IMR-90 (cell line): ENCODE data around the gene SLC25A21. TPM values are rescaled to one million over a fixed set of nuclear protein-coding genes. Genes with fewer than 3 reads are reported as not detected.

ENCODE experiments used
- ATAC-seq: fragments of 200-7000 bp; cut with Tn5 transposase; 2 replicates; pipeline ENCODE4 v1.9.1; 2020; ENCODE audit warnings: low read depth, mild to moderate bottlenecking, moderate library complexity
- BruUV-seq: library from RNA; stranded (reverse); fragments of 400-500 nt; replicated peaks from 2 replicates; lab custom pipeline; 2021; lab: Mats Ljungman, UMichigan
- CTCF ChIA-PET: fragments of 300-600 bp; formaldehyde crosslinking; extraction: SDS; loops from one replicate; lab custom pipeline; 2021; ENCODE audit warnings: antibody characterized with exemption; lab: Yijun Ruan, JAX
- POLR2A ChIA-PET: fragments of 300-600 bp; sonication (Branson Sonifier 250); formaldehyde crosslinking; loops from one replicate; lab custom pipeline; 2022; ENCODE audit warnings: antibody characterized with exemption; ENCODE audit not compliant: unreplicated experiment; lab: Charles Lee
- DNase-seq: peaks from one replicate; pipeline ENCODE4 v3.0.0; 2013
- H2AFZ ChIP-seq: replicated peaks from 2 replicates; pipeline ENCODE3; 2013; ENCODE audit warnings: low read length, mild to moderate bottlenecking; ENCODE audit not compliant: poor library complexity
- H2AK5ac ChIP-seq: 2 replicates; pipeline ENCODE4 v1.6.1; 2013; ENCODE audit warnings: low read depth, low read length, inconsistent platforms
- H2AK9ac ChIP-seq: replicated peaks from 2 replicates; pipeline ENCODE3; 2013; ENCODE audit warnings: mild to moderate bottlenecking, low read depth, low read length, moderate library complexity; ENCODE audit not compliant: poor library complexity
- H2BK120ac ChIP-seq: 2 replicates; pipeline ENCODE4 v1.6.1; 2013; ENCODE audit warnings: low read depth, low read length, inconsistent platforms
- H2BK15ac ChIP-seq: 3 replicates; pipeline ENCODE4 v1.6.1; 2013; ENCODE audit warnings: low read depth, low read length, inconsistent platforms
- H2BK20ac ChIP-seq: 2 replicates; pipeline ENCODE4 v1.6.1; 2013; ENCODE audit warnings: low read depth, mild to moderate bottlenecking, inconsistent platforms, low read length, moderate library complexity
- H2BK5ac ChIP-seq: 2 replicates; pipeline ENCODE4 v1.6.1; 2013; ENCODE audit warnings: mild to moderate bottlenecking, low read depth, low read length, inconsistent platforms; ENCODE audit not compliant: poor library complexity, severe bottlenecking
- H3K14ac ChIP-seq: replicated peaks from 2 replicates; pipeline ENCODE4 v1.6.1; 2013; ENCODE audit warnings: low read depth, low read length, inconsistent platforms
- H3K18ac ChIP-seq: 2 replicates; pipeline ENCODE4 v1.6.1; 2013; ENCODE audit warnings: low read depth, low read length, control low read depth
- H3K23ac ChIP-seq: 2 replicates; pipeline ENCODE4 v1.6.1; 2013; ENCODE audit warnings: low read depth, low read length, inconsistent platforms
- H3K27ac ChIP-seq: 2 replicates; pipeline ENCODE4 v1.5.1; 2013; ENCODE audit warnings: mild to moderate bottlenecking, control low read depth, low read length; ENCODE audit not compliant: insufficient read depth
- H3K27me3 ChIP-seq: 2 replicates; pipeline ENCODE4 v1.6.1; 2013; ENCODE audit warnings: low read length; ENCODE audit not compliant: control insufficient read depth, insufficient read depth
- H3K36me3 ChIP-seq: 2 replicates; pipeline ENCODE4 v1.6.1; 2013; ENCODE audit warnings: low read length, mixed read lengths; ENCODE audit not compliant: control insufficient read depth, insufficient read depth
- H3K4ac ChIP-seq: 2 replicates; pipeline ENCODE4 v1.6.1; 2013; ENCODE audit warnings: low read depth, low read length, inconsistent platforms
- H3K4me1 ChIP-seq: 2 replicates; pipeline ENCODE4 v1.6.1; 2013; ENCODE audit warnings: low read length, mixed read lengths; ENCODE audit not compliant: control insufficient read depth, insufficient read depth
- H3K4me2 ChIP-seq: 2 replicates; pipeline ENCODE4 v1.6.1; 2013; ENCODE audit warnings: low read depth, mild to moderate bottlenecking, control low read depth, low read length, moderate library complexity
- H3K4me3 ChIP-seq: 2 replicates; pipeline ENCODE4 v1.5.1; 2013; ENCODE audit warnings: low read depth, mild to moderate bottlenecking, control low read depth, low read length, moderate library complexity; ENCODE audit not compliant: insufficient read depth
- H3K56ac ChIP-seq: 2 replicates; pipeline ENCODE4 v1.6.1; 2013; ENCODE audit warnings: low read length, inconsistent platforms; ENCODE audit not compliant: insufficient read depth; ENCODE audit errors: extremely low read depth
- H3K79me1 ChIP-seq, 2 experiments: 2 replicates each; pipeline ENCODE4 v1.6.1; 2013; ENCODE audit warnings: low read length in 2 of 2, inconsistent platforms in 1 of 2, low read depth in 1 of 2
- H3K9ac ChIP-seq: 2 replicates; pipeline ENCODE4 v1.6.1; 2013; ENCODE audit warnings: low read depth, low read length, control low read depth
- H3K9me1 ChIP-seq: 2 replicates; pipeline ENCODE4 v1.6.1; 2013; ENCODE audit warnings: low read length, inconsistent platforms; ENCODE audit not compliant: insufficient read depth
- H3K9me3 ChIP-seq: 2 replicates; pipeline ENCODE4 v1.6.1; 2013; ENCODE audit warnings: low read length; ENCODE audit not compliant: control insufficient read depth, insufficient read depth
- H4K20me1 ChIP-seq: 2 replicates; pipeline ENCODE4 v1.6.1; 2013; ENCODE audit warnings: low read length, inconsistent platforms; ENCODE audit not compliant: insufficient read depth
- H4K5ac ChIP-seq: 2 replicates; pipeline ENCODE4 v1.6.1; 2013; ENCODE audit warnings: mild to moderate bottlenecking, low read depth, low read length, control low read depth
- H4K8ac ChIP-seq, 2 experiments: 2 replicates each; pipeline ENCODE4 v1.6.1; 2013; ENCODE audit warnings: low read depth in 2 of 2, low read length in 2 of 2, control low read depth in 1 of 2, inconsistent platforms in 1 of 2
- H4K91ac ChIP-seq: 2 replicates; pipeline ENCODE4 v1.6.1; 2013; ENCODE audit warnings: low read depth, low read length, inconsistent platforms; ENCODE audit not compliant: insufficient read depth
- BHLHE40 ChIP-seq: fragments of 150-350 bp; IDR thresholded peaks from 2 replicates; pipeline ENCODE4 v1.6.1; 2016; ENCODE audit warnings: mild to moderate bottlenecking, low read depth, low read length
- MXI1 ChIP-seq: IDR thresholded peaks from 2 replicates; pipeline ENCODE4 v1.6.1; 2012; ENCODE audit warnings: low read depth, mild to moderate bottlenecking, low read length, moderate library complexity, borderline replicate concordance
- RFX5 ChIP-seq: IDR thresholded peaks from 2 replicates; pipeline ENCODE4 v1.8.0; 2012; ENCODE audit warnings: low read depth, mild to moderate bottlenecking, low read length, moderate library complexity
- SMC3 ChIP-seq: fragments of 150-350 bp; IDR thresholded peaks from 2 replicates; pipeline ENCODE4 v1.6.1; 2016; ENCODE audit warnings: low read depth, mild to moderate bottlenecking, antibody characterized with exemption, low read length, moderate library complexity
- WGBS, 2 experiments: methylation state at CpG; one replicate each; pipeline versions ENCODE4 v1.1.5 to v1.1.7; 2013; ENCODE audit warnings: missing lambda C conversion rate in 2 of 2; ENCODE audit not compliant: insufficient read length in 1 of 2; ENCODE audit errors: extremely low coverage in 2 of 2; 5-methylcytosine and 5-hydroxymethylcytosine counted together
- dilution Hi-C: fragments of 300-500 bp; cut with HindIII; formaldehyde crosslinking; loops from one replicate; pipeline ENCODE4 v1.14.3; 2018; ENCODE audit warnings: low sequenced_read_pairs; ENCODE audit not compliant: unreplicated experiment
- in situ Hi-C: fragments of 300-500 bp; cut with MboI; formaldehyde crosslinking; loops from 3 replicates; pipeline ENCODE4 v1.14.3; 2019; ENCODE audit warnings: low sequenced_read_pairs, inconsistent platforms, mixed read lengths
- intact Hi-C: fragments of 100-400 bp; cut with micrococcal nuclease; formaldehyde crosslinking; loops from 2 replicates; pipeline ENCODE4 v1.10.0; 2022
- polyA plus RNA-seq, 3 experiments: library from polyadenylated mRNA; depleted of rRNA; stranded (reverse); fragments of >200 nt; gene quantifications; 2 replicates each; pipeline ENCODE4 v1.2.3, GENCODE V29; 2012; ENCODE audit warnings: low replicate concordance in 1 of 3
- total RNA-seq: library from RNA; depleted of rRNA; stranded (reverse); fragments of >200 nt; gene quantifications from 2 replicates; pipeline ENCODE4 v1.2.3, GENCODE V29; 2012
- TF ChIP-seq, protein P1 (sequence below): fragments of 150-350 bp; IDR thresholded peaks from 2 replicates; pipeline ENCODE4 v1.6.1; 2017; ENCODE audit warnings: mild to moderate bottlenecking, antibody characterized with exemption, low read length, low read depth
- TF ChIP-seq, protein P2 (sequence below): conservative IDR thresholded peaks from 2 replicates; pipeline ENCODE4 v1.5.1; 2012; ENCODE audit warnings: mild to moderate bottlenecking, low read depth, low read length, improper control_type of control experiment

The SLC25A21 gene
- total and polyA plus RNA-seq, 2 of the 4 experiments (the other 2 are of a cell fraction), result 0.62 to 0.90 TPM

DNA sequence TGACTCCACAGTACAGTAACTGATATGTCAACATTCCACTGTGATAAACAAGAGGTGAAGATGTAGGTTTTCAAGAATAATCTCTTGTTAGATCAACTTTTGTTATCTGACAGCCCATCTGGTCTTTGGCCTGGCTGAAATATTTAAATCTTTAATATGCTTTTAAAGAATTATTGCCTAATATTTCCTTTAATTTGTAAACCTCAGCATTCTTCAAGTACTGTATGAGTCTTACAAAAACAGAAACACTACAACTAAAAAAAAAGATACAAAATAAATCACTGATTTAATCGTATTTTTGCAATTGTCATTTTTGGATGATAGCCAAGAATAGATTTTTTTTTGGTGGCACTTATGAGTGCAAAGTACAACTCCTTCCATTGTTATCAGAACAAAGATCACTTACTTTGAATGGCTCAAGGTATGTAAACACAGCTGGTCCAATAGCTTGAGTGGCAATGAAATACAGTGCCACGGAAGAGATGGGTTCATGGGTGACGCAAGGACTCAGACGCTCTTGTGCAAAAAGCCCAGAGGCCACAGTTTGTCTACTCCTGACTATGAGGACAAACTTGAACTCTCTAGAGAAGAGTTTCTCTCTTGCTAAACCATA lies 401.3 kb downstream of the SLC25A21 start:
- Histone ChIP-seq H2BK120ac (no peak overlapping the region), H3K18ac (no peak overlapping the region), H3K4me3 (no peak overlapping the region), H3K4me2 (no peak overlapping the region), H3K23ac (no peak overlapping the region), H3K79me1 (no peaks in the 10 kb centered on the region), H3K9me1 (no peaks in the 10 kb centered on the region), H3K4ac (no peak overlapping the region), H4K91ac (no peak overlapping the region), H4K8ac (no peak overlapping the region), H3K4me1 (no peaks in the 10 kb centered on the region), H2AK5ac (no peak overlapping the region), H3K56ac (no peak overlapping the region), H2BK15ac (no peak overlapping the region), H4K5ac (no peak overlapping the region), H3K27ac (no peak overlapping the region), H3K9me3 (no peaks in the 10 kb centered on the region), H3K14ac (no peak overlapping the region), H2BK20ac (no peak overlapping the region), H2AK9ac (no peak overlapping the region), H3K27me3 (no peaks in the 10 kb centered on the region), H4K20me1 (no peaks in the 10 kb centered on the region), H2BK5ac (no peak overlapping the region), H2AFZ (no peak overlapping the region), H3K9ac (no peak overlapping the region), H3K36me3 (no peaks in the 10 kb centered on the region)
- ATAC-seq (no peak), DNase-seq (no peak)
- ChIA-PET POLR2A (no interaction called here), CTCF (no interaction called here)
- WGBS, 2 experiments, result no CpG with 5 or more reads among the region's 4 CpGs
- TF ChIP-seq BHLHE40, result no peak
- TF ChIP-seq SMC3, result no peak
- no peak for TF ChIP-seq MXI1
- TF ChIP-seq RFX5, result no peak
- TF ChIP-seq, protein P1, sequence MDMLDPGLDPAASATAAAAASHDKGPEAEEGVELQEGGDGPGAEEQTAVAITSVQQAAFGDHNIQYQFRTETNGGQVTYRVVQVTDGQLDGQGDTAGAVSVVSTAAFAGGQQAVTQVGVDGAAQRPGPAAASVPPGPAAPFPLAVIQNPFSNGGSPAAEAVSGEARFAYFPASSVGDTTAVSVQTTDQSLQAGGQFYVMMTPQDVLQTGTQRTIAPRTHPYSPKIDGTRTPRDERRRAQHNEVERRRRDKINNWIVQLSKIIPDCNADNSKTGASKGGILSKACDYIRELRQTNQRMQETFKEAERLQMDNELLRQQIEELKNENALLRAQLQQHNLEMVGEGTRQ, result no peak
- TF ChIP-seq, protein P2, sequence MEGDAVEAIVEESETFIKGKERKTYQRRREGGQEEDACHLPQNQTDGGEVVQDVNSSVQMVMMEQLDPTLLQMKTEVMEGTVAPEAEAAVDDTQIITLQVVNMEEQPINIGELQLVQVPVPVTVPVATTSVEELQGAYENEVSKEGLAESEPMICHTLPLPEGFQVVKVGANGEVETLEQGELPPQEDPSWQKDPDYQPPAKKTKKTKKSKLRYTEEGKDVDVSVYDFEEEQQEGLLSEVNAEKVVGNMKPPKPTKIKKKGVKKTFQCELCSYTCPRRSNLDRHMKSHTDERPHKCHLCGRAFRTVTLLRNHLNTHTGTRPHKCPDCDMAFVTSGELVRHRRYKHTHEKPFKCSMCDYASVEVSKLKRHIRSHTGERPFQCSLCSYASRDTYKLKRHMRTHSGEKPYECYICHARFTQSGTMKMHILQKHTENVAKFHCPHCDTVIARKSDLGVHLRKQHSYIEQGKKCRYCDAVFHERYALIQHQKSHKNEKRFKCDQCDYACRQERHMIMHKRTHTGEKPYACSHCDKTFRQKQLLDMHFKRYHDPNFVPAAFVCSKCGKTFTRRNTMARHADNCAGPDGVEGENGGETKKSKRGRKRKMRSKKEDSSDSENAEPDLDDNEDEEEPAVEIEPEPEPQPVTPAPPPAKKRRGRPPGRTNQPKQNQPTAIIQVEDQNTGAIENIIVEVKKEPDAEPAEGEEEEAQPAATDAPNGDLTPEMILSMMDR, result no peak
- dilution Hi-C loops (no loop called here), intact Hi-C loops (loop anchor here (10.0 kb wide), 2 partner anchors 344 to 374 kb away; no protein-coding TSS in a partner anchor), in situ Hi-C loops (no loop called here)
- no TSS peak for BruUV-seq
